Ovary (tissue), 3 donors: ENCODE measurements around the gene C4orf54.

Experiments
- EP300 ChIP-seq: sonication (generic); formaldehyde crosslinking; IDR thresholded peaks from one replicate; pipeline ENCODE4 v1.6.1; 2017; ENCODE audit warnings: antibody characterized with exemption
- POLR2A ChIP-seq: fragments of 450-650 bp; IDR thresholded peaks from one replicate; pipeline ENCODE4 v1.6.1; 2017; ENCODE audit warnings: antibody characterized with exemption, mild to moderate bottlenecking, moderate library complexity
- TF ChIP-seq, protein P1 (sequence below), 3 donors: fragments of 450-650 bp in 2 of 3; fragments of 200-600 bp in 1 of 3; IDR thresholded peaks; one replicate each; pipeline versions ENCODE4 v1.5.1 to v1.8.0; 2016 to 2022; ENCODE audit warnings: antibody characterized with exemption in 3 of 3, mild to moderate bottlenecking in 1 of 3
- donor health status: DM: no; HTN: no; CAD: no.

DNA sequence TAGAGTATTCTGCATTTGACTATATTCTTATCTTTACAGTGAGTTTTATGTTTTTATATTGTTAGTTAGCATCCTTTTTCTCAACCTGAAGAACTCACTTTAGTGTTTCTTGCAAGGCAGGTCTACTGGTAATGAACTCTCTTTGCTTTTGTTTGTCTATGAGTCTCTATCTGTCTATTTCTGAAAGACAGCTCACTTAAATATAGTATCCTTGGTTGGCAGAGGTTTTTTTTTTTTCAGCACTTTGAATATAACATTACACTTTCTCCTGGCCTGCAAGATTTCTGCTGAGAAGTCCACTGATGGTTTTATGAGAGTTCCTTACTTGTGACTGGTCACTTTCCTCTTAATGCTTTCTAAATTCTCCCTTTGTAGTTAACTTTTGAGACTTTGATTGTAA lies 32.8 kb upstream of the C4orf54 start:
- TF ChIP-seq, protein P1, sequence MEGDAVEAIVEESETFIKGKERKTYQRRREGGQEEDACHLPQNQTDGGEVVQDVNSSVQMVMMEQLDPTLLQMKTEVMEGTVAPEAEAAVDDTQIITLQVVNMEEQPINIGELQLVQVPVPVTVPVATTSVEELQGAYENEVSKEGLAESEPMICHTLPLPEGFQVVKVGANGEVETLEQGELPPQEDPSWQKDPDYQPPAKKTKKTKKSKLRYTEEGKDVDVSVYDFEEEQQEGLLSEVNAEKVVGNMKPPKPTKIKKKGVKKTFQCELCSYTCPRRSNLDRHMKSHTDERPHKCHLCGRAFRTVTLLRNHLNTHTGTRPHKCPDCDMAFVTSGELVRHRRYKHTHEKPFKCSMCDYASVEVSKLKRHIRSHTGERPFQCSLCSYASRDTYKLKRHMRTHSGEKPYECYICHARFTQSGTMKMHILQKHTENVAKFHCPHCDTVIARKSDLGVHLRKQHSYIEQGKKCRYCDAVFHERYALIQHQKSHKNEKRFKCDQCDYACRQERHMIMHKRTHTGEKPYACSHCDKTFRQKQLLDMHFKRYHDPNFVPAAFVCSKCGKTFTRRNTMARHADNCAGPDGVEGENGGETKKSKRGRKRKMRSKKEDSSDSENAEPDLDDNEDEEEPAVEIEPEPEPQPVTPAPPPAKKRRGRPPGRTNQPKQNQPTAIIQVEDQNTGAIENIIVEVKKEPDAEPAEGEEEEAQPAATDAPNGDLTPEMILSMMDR (IDR thresholded peaks at IDR 0.05): no peak
- TF ChIP-seq EP300 (no peak), POLR2A (no peak)
